OCI-LY7 (cell line): ENCODE data around the gene TSPAN11.

ENCODE experiments used
- CTCF ChIP-seq: fragments of 200-600 bp; sonication (generic); conservative IDR thresholded peaks from 2 replicates; pipeline ENCODE4 v1.5.1; 2014; ENCODE audit warnings: mild to moderate bottlenecking, antibody characterized with exemption, low read length, moderate library complexity, mixed read lengths
- EZH2phosphoT487 ChIP-seq: fragments of 200-600 bp; sonication (generic); IDR thresholded peaks from 2 replicates; pipeline ENCODE4 v1.6.1; 2018; ENCODE audit warnings: low read depth, borderline replicate concordance, mild to moderate bottlenecking, mixed run types, antibody characterized with exemption, low read length, moderate library complexity, mixed read lengths

GRCh38 chr12:30990776-30991175 lies 64.2 kb downstream of the TSPAN11 start:
- TF ChIP-seq CTCF (no peak), EZH2phosphoT487 (no peak)
